Inferior parietal cortex (tissue), 1 donor: ENCODE measurements around the gene SHROOM2.

Experiments used
- DNase-seq: peaks from one replicate; pipeline ENCODE4 v3.0.0-alpha.2; 2016; ENCODE audit errors: extremely low spot score

Gene SHROOM2

GRCh38 chrX:9940421-9940820 is 154.2 kb downstream of the SHROOM2 start:
- no peak for DNase-seq

- no peak for DNase-seq
Observed at GRCh38 chrX:9942086-9942485, 155.9 kb downstream of the SHROOM2 start.

GRCh38 chrX:9943420-9943819 is 157.2 kb downstream of the SHROOM2 start:
- no peak for DNase-seq

- DNase-seq = no peak
Observed at GRCh38 chrX:9947131-9947794, 161.0 kb downstream of the SHROOM2 start.

GRCh38 chrX:9948406-9948805 is 162.2 kb downstream of the SHROOM2 start:
- peak; percentile 40 for DNase-seq

- no peak for DNase-seq
Observed at GRCh38 chrX:9952300-9952699, 166.1 kb downstream of the SHROOM2 start.

- DNase-seq = no peak
Observed at GRCh38 chrX:9953396-9953795, 167.2 kb downstream of the SHROOM2 start.

GRCh38 chrX:9955506-9955905 is 169.3 kb downstream of the SHROOM2 start:
- DNase-seq = no peak

- DNase-seq = no peak
Observed at GRCh38 chrX:9957743-9958142, 171.5 kb downstream of the SHROOM2 start.

GRCh38 chrX:9958183-9958582 is 172.0 kb downstream of the SHROOM2 start:
- no peak for DNase-seq

GRCh38 chrX:9961750-9962149 is 175.5 kb downstream of the SHROOM2 start:
- DNase-seq = no peak

- DNase-seq = no peak
Observed at GRCh38 chrX:9966775-9967408, 180.7 kb downstream of the SHROOM2 start, which contains the start of gene CLDN34. Gene CLDN34, plus strand, starts transcription at chrX:9967358. Its CDS starts 0 bp downstream, at chrX:9967358.

- DNase-seq = no peak
Observed at GRCh38 chrX:9977635-9978034, 191.4 kb downstream of the SHROOM2 start.

GRCh38 chrX:9980401-9980800 is 194.2 kb downstream of the SHROOM2 start:
- no peak for DNase-seq

- no peak for DNase-seq
Observed at GRCh38 chrX:9980927-9981326, 194.7 kb downstream of the SHROOM2 start.

GRCh38 chrX:9983441-9983840 is 197.2 kb downstream of the SHROOM2 start:
- DNase-seq = no peak

- no peak for DNase-seq
Observed at GRCh38 chrX:9983846-9984245, 197.6 kb downstream of the SHROOM2 start.

GRCh38 chrX:9988762-9989161 is 202.5 kb downstream of the SHROOM2 start:
- no peak for DNase-seq

GRCh38 chrX:9992061-9992460 is 205.8 kb downstream of the SHROOM2 start:
- DNase-seq = no peak

- no peak for DNase-seq
Observed at GRCh38 chrX:9992724-9993123, 206.5 kb downstream of the SHROOM2 start.

GRCh38 chrX:9995855-9996339 is 209.7 kb downstream of the SHROOM2 start:
- peak; percentile 82 for DNase-seq

- no peak for DNase-seq
Observed at GRCh38 chrX:9997041-9997440, 210.8 kb downstream of the SHROOM2 start.

- no peak for DNase-seq
Observed at GRCh38 chrX:9997524-9997923, 211.3 kb downstream of the SHROOM2 start.
